ENCODE results near the gene ARHGAP26.

DNA sequence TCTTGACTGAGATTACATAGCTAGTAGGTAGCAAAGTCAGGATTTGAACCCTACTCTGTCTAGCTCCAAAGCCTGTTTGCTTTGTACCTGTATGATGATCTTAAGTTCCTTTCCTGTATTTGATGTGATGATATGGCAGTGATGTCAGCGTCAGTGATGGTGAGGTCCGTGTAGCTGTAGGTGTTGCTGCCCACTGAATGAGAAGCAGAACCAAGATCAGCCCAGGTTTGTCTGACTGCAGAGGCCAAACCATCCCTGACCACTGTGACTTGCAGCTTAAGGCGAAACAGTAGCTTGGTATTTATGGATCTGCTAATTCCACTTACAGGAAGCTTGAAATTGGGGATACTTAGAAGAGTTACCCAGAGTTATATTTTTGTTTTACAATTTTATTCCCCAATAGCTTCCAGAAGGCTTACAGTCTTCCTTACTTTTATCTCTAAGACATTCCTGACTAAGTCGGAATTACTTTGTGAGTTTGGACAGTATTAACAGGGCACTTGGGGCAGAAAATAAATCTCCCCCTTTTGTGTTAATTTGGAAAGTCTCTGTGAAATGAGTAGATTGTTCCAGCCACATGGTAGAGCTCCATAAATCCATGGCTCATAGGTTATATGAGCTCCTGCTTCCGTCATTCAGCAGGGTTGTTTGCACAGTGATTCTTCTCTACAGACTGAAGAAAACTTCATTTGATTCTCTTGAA lies 359.9 kb downstream of the ARHGAP26 start:
- no peak for TF ChIP-seq POLR2A (IDR thresholded peaks at IDR 0.05; ENCODE audit: low read depth)
- TF ChIP-seq, protein P1, sequence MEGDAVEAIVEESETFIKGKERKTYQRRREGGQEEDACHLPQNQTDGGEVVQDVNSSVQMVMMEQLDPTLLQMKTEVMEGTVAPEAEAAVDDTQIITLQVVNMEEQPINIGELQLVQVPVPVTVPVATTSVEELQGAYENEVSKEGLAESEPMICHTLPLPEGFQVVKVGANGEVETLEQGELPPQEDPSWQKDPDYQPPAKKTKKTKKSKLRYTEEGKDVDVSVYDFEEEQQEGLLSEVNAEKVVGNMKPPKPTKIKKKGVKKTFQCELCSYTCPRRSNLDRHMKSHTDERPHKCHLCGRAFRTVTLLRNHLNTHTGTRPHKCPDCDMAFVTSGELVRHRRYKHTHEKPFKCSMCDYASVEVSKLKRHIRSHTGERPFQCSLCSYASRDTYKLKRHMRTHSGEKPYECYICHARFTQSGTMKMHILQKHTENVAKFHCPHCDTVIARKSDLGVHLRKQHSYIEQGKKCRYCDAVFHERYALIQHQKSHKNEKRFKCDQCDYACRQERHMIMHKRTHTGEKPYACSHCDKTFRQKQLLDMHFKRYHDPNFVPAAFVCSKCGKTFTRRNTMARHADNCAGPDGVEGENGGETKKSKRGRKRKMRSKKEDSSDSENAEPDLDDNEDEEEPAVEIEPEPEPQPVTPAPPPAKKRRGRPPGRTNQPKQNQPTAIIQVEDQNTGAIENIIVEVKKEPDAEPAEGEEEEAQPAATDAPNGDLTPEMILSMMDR (IDR thresholded peaks at IDR 0.05), result no peak
